ENCODE results near the gene ACBD3. TPM values are rescaled to one million over a fixed set of nuclear protein-coding genes. Genes with fewer than 3 reads are reported as not detected.

ACBD3 gene
- total and polyA plus RNA-seq, 8 donors = 5.9 to 24.4 (median 17.3) TPM

GRCh38 chr1:226202246-226202645, 15.7 kb upstream of the ACBD3 start:
- H3K27me3 ChIP-seq = no peaks in the 10 kb centered on the region
- 71 to 81% methylated on average over 3 of the region's 3 CpGs for whole genome bisulfite sequencing, 2 donors
- H3K36me3 ChIP-seq = no peaks in the 10 kb centered on the region
- FAIRE-seq (no peak), DNase-seq (no peak), ATAC-seq (no peak)
- H3K4me3 ChIP-seq = no peak overlapping the region
- H3K4me1 ChIP-seq = no peaks in the 10 kb centered on the region
- no peak overlapping the region for H3K27ac ChIP-seq
- no peak for TF ChIP-seq CTCF (IDR thresholded peaks at IDR 0.05)
- no peaks in the 10 kb centered on the region for H3K9me3 ChIP-seq
- intact Hi-C loops (cut with DNase I) = no loop called here

GRCh38 chr1:226201029-226201593, 14.6 kb upstream of the ACBD3 start:
- no peak for DNase-seq
- no peaks in the 10 kb centered on the region for H3K27me3 ChIP-seq
- H3K9me3 ChIP-seq = no peaks in the 10 kb centered on the region
- H3K27ac ChIP-seq = no peak overlapping the region
- no peak overlapping the region for H3K4me3 ChIP-seq
- no peaks in the 10 kb centered on the region for H3K4me1 ChIP-seq
- TF ChIP-seq CTCF (IDR thresholded peaks at IDR 0.05) = no peak
- 50 to 55% methylated on average over 5 of the region's 5 CpGs for WGBS, 2 donors
- intact Hi-C loops (cut with DNase I) = no loop called here
- no peaks in the 10 kb centered on the region for H3K36me3 ChIP-seq
- peak in 1 of 4 donors; percentile 39 for ATAC-seq
- FAIRE-seq = no peak

DNA sequence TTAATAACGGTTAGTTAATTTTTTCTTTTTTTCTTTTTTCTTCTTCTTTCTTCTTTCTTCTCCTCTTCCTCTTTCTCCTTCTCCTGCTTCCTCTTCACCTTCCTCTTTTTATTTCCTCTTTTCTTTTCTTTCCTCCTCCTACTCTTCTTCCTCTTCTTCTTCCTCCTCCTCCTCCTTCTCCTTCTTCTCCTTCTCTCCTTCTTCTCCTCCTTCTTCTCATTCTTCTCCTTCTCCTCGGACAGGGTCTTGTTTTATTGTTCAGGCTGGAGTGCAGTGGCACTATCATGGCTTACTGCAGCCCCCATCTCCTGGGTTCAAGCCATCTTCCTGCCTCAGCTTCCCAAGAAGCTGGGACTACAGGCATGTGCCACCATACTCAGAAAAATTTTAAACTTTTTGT, 13.4 kb upstream of the ACBD3 start:
- H3K27me3 ChIP-seq = no peaks in the 10 kb centered on the region
- H3K4me3 ChIP-seq = no peak overlapping the region
- FAIRE-seq (no peak), DNase-seq (no peak), ATAC-seq (no peak)
- whole genome bisulfite sequencing, 2 donors = 55 to 75% methylated on average over 2 of the region's 2 CpGs
- H3K36me3 ChIP-seq = no peaks in the 10 kb centered on the region
- no peaks in the 10 kb centered on the region for H3K9me3 ChIP-seq
- intact Hi-C loops (cut with DNase I) = loop anchor here in 1 of 3 donors (5.0 kb wide), 1 partner anchor 73 kb away; no protein-coding TSS in a partner anchor
- H3K4me1 ChIP-seq = no peaks in the 10 kb centered on the region
- H3K27ac ChIP-seq = no peak overlapping the region
- TF ChIP-seq CTCF (IDR thresholded peaks at IDR 0.05) = no peak

DNA sequence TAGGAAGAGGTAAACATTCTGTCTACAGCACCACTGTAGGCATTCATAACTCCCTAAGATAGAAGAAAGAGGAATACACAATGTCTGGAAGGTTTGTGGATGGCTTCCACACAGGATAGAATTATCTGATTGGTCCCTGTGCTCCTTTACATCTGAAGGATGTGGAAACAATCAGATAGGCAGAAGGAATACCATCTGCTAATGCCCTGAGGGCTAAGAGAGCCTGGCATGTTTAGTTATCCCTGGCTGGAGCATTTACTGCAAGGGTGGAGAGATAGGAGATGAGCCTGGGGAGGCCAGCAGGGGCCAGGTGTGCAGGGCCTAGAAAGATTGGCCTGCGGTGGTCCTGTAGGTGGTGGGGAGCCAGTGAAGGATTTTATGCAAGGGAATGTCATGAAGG, 8.6 kb upstream of the ACBD3 start:
- no peaks in the 10 kb centered on the region for H3K36me3 ChIP-seq
- H3K4me1 ChIP-seq = no peaks in the 10 kb centered on the region
- no peak overlapping the region for H3K27ac ChIP-seq
- no peak for DNase-seq
- no peak for ATAC-seq
- no peaks in the 10 kb centered on the region for H3K27me3 ChIP-seq
- 71 to 80% methylated on average over 1 of the region's 1 CpG for WGBS, 2 donors
- intact Hi-C loops (cut with DNase I) = loop anchor here in 1 of 3 donors (5.0 kb wide), 1 partner anchor 68 kb away; no protein-coding TSS in a partner anchor
- no peak overlapping the region for H3K4me3 ChIP-seq
- FAIRE-seq = no peak
- H3K9me3 ChIP-seq = no peaks in the 10 kb centered on the region
- TF ChIP-seq CTCF (IDR thresholded peaks at IDR 0.05) = no peak

DNA sequence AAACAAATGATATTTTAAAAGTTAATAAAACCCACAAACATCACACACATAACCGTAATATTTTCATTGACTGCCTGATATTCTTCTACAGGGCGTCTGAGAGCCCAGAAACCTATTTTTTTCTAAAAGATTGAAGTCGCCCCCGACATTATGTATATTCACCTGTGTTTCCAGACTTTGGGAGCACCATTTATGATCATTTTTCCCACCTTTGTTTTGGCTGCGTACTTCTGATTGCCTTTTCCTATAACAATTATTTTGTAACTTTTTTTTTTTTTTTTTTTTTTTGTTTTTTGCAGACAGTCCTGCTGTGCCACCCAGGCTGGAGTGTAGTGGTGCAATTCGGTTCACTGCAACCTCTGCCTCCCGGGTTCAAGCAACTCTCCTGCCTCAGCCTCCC, 839 bp upstream of the ACBD3 start:
- intact Hi-C loops (cut with DNase I) = no loop called here
- 79 to 86% methylated on average over 7 of the region's 7 CpGs for WGBS, 2 donors
- ATAC-seq = no peak
- FAIRE-seq = no peak
- Histone ChIP-seq H3K9me3 (no peaks in the 10 kb centered on the region), H3K27ac (peak overlapping the region in 1 of 4 donors; percentile 93), H3K4me3 (peak overlapping the region in 3 of 4 donors; percentile 94 to 97 (median 96)), H3K27me3 (no peaks in the 10 kb centered on the region), H3K36me3 (no peaks in the 10 kb centered on the region), H3K4me1 (peaks cover 6 to 13% (median 11%) of the 10 kb centered on the region in 3 donors)
- DNase-seq = no peak
- no peak for TF ChIP-seq CTCF (IDR thresholded peaks at IDR 0.05)

Measured in pancreas (tissue), 10 donors.